ENCODE data around the gene SORCS1.

The SORCS1 gene

DNA sequence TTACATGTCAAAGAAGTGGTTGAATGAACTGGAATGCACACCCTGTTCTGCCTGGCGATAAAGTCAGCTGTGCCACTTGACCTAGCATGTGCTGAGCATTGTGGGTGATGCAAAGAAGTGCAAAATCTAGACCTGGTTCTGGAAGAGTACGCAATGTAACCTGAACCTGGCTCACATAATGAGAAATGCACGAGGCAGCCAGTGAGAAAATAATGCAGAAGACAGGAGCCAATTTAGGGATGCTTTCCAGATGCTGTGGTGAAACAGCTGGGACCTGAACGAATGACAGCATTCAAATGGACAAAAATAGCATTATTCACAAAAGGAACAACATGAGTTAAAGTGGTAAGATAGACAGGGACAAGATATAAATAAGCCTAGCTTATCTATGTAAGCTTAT lies 402.6 kb downstream of the SORCS1 start:
- no peak for DNase-seq (ENCODE audit: low read depth in 2 of 3, low spot score in 1 of 3)

DNA sequence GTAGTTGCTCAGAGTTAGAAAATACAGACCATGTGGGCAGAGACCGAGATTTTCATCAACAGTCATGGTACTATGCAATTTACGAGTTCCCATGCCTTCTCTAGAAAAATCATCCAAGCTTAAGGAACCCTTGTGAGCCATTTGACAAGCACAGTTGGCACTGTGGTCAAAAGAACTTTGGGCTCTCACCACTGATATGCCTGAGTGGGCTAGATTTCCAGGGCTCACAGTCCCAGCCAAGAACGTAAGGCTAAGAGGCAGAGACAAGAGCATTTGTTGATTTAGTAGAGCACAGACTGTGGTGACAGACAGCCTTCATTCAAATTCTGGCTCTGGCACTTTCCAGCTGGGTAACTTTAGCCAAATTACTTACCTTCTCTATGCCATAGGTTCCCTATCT lies 407.0 kb downstream of the SORCS1 start:
- no peak for DNase-seq (ENCODE audit: low read depth in 2 of 3, low spot score in 1 of 3)

DNA sequence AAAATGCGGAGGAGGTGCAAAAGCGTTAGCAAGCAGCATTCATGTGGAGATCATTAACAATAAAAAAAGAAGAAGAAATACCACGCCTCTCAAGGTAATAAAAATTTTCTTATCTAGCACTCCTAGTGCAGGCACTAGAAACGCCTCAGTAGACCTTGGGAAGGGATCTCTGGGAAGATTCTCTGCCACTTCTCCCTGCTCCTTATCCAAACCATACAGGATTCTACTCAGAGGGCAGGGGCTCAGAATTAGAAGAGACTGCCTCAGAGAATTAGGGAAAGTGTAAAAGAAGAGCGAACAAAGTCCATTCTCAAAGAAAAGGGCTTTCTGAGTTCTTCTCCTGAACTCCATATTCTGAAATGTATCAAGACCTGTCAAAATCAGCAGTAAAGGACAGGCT lies 413.4 kb downstream of the SORCS1 start:
- DNase-seq (ENCODE audit: low read depth in 2 of 3, low spot score in 1 of 3) = no peak

DNA sequence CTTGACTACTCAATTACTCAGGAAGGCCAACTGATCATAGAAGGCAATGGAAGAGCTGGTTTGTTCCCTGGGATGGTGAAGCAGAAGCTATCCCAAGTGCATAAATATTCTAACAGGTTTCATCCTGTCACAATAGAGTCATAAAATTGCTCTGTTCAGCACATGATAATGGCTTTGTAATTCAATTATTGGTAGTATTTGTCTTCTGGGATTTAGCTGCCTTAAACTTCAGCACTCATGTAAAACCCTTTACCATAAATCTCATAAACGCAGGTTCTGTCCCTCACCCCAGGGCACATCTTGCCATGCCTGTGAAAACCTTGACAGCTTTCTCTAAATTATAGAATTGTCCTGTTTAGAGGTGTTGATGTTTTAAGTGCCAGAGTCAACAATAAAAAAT lies 417.6 kb downstream of the SORCS1 start:
- DNase-seq (ENCODE audit: low read depth in 2 of 3, low spot score in 1 of 3) = no peak

DNA sequence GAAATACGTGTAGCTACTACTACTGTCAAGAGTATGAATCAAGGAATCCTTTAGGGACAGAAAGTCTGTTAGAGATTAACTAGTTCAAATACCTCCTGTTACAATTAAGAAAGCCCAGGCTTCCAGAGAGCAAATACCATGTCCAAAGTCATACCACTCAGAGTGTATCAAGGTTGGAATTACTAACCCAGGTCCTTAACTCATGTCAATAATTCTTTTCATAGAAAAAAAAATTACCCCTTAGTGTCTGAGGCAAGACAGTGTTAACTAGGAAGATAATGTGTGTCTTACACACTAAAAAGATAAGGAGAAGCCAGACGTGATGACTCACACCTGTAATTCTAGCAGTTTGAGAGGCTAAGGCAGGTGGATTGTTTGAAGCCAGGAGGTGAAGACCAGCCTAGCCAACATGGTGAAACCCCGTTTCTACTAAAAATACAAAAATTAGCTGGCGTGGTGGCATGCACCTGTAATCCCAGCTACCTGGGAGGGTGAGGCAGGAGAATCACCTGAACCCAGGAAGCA lies 423.4 kb downstream of the SORCS1 start:
- no peak for DNase-seq (ENCODE audit: low read depth in 2 of 3, low spot score in 1 of 3)

DNA sequence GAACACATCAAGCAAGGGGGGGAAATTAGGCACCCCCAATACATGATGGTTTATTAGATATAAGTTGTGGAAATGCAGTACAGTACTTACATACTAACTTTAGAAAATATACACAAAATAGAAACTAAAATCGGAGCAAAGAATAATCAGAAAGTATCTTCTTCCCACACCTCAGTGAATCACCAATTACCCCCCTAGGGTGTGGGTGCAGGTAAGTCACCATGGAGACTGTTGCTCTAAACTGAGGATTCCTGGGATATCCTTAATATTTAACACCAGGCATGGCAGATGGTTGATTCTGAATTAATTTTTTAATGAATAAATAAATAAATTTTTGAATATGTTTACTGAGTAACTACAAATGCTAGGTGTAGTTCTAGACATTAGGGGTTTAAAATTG lies 424.4 kb downstream of the SORCS1 start:
- DNase-seq (ENCODE audit: low read depth in 2 of 3, low spot score in 1 of 3) = no peak

DNA sequence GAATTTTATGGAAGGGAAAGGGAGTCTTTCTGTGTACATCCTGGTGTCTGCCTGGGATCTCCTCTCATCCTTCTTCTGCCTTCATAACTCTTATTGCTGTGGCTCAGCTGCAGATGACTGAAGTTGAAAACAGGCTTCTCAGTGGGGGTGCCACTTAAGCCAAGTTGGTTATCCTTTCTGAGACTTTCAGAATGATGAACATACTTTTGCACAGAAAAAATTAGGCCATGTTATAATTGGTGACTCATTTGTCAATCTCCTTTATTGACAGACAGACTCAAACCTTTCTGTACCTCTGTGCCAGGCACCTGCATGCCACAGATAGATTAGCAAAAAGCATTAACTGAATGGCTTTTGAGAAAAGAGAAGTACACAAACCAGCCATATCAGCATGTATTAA lies 430.3 kb downstream of the SORCS1 start:
- no peak for DNase-seq (ENCODE audit: low read depth in 2 of 3, low spot score in 1 of 3)

DNA sequence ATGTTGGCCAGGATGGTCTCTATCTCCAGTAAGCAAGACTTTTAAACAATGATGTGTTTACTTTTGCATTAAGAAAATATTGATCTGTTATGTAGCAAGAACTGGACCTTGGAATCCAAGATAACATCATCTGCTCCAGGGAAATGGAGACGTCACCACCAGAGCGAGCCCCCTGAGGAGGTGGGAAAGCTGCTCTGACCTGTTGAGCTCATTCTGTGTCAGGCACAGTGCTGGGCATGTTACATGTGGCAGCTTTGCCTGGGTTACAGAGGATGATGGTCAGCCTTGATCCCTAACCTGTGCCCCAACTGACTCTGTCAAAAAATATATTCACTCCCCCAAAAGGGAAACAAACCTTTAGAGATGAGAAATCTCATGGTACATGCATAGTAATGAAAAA lies 436.3 kb downstream of the SORCS1 start:
- no peak for DNase-seq (ENCODE audit: low read depth in 2 of 3, low spot score in 1 of 3)

DNA sequence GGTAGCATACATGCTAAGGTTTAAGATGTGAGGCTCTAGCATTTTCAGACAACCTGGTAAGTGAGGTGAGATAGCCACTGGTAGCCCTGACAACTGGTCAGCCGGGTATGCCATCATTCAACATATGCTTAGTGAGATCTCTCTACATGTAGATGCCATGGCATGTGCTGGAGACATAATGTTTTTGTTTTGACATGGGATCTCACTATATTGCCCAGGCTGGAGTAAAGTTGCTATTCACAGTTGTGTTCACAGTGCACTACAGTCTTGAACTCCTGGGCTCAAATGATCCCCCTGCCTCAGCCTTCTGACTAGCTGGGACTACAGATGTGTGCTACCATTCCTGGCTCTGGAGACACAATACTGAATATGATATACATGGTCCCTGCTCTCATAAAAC lies 437.3 kb downstream of the SORCS1 start:
- no peak for DNase-seq (ENCODE audit: low read depth in 2 of 3, low spot score in 1 of 3)

DNA sequence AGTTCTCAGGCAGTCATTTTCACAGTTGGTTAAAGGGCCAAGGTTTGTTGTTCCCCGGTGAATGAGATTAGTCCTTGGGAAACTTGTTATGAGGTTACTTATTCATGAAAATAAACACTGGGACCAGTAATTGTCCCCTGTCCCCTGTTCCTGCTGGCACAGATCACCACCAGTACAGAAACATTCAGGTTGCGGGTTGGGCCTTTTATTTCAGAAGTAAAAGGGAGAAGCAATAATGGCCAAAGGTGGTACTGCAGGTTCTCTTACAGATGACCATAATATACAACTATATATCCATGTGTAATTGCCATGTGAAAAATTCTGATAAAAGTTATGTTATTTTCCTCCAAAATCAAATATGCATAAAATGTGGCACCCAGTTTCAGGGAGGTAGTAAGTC lies 442.0 kb downstream of the SORCS1 start:
- DNase-seq (ENCODE audit: low read depth in 2 of 3, low spot score in 1 of 3) = no peak

DNA sequence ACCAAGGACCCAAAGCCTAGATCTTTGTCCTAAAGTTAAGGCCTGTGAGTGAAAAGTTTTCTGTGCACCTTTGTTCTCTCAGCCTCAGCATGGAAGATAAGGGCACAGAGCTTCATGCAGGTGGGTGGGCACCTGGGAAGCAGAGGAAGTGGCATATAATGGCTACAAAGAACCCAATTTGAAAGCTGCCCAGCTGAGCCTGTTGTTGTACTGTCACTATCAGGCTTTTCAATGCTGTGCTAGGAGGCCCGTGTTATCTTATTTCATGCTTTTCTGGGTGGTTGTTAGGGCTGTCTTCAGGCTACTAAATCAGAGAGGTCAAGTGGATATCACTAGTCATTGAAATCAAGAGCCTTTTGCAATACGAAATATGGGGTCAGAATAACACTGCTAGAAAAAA lies 443.8 kb downstream of the SORCS1 start:
- DNase-seq (ENCODE audit: low read depth in 2 of 3, low spot score in 1 of 3) = no peak

DNA sequence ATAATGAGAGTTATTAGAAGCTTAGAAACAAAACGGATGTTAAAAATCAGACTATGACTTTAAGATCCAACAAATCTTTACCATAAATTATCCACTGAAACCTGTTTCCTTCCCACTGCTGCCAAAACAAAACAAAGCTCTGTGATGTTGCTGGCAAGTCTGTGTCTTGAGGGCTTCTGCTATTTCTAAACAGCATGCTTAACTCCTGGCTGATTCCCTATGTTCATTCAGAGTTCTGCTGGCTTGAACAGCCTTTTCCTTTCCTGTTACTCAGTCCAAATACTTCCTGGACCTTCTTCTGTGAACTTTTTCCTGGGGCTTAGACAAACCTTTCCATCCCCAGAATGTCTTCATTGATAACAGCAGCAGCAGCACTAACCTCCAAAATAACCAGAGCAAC lies 448.1 kb downstream of the SORCS1 start:
- no peak for DNase-seq (ENCODE audit: low read depth in 2 of 3, low spot score in 1 of 3)

DNA sequence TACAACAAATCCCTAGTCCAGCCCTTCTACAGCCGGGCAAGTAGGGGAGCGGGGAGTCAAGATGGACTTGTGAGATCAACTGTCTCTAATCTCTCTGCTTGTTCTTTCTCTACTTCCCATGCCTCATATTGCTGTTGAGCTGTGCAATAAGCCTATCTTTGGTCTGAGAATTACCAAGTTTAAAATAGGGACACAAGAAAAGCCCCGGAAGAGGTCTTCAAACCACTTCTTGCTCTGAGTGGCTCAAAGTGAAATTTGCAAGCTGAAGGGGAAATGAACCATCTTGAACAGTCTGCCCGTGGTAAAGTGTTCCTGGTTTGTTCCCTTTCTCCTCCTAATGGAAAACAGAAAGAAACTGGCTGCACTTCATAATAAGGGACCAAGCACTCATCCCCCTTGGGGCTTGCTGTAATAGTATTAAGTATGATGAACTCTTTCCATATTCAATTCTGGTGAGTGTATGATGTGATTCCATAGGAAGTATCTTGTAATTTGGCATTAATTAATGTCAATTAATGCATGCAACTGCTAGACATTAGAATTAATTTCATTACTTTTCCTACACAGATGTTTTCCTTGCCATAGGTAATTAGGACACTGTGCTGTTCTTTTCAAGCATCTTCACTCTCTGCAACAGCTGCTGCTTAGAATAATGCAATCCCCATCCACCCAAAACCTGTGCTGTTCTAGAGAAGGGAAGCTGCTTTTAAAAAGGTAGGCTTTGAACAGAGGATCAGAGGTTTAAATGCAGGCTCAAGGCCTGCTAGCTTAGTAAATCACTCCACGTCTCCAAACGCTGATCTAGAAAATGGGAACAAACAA lies 449.6 kb downstream of the SORCS1 start:
- DNase-seq (ENCODE audit: low read depth in 2 of 3, low spot score in 1 of 3) = no peak

DNA sequence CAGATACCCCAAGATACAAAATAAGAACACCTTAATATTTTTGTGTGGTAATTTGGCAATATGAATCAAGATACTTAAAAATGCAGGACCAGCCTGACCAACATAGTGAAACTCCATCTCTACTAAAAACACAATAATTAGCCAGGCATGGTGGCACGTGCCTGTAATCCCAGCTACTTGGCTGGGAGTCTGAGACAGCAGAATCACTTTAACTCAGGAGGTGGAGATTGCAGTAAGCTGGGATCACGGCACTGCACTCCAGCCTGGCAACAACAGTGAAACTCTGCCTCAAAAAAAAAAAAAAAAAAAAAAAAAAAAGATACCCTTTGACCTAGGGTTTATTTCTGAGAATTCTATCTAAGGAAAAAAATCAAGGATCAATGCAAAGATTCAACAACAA lies 450.7 kb downstream of the SORCS1 start:
- DNase-seq (ENCODE audit: low read depth in 2 of 3, low spot score in 1 of 3) = no peak

DNA sequence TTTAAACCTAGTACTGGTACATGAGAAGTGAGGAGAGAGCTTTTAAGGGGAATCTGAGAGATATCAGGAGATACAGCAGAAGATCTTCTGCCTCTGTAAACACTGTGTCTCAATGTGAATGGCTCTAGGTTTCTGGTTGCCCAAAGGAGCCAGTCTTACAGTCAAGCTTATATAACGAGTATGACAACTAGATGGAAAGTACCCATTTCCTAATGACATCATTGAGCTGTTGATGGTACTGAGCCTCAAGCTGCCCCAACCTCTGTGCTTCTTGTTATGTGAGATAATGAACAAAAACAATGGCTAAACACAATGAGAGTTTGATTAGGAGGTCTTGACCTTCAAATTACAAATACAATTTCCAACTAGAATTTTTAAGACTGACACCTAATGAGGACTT lies 451.5 kb downstream of the SORCS1 start:
- DNase-seq (ENCODE audit: low read depth in 2 of 3, low spot score in 1 of 3) = no peak

DNA sequence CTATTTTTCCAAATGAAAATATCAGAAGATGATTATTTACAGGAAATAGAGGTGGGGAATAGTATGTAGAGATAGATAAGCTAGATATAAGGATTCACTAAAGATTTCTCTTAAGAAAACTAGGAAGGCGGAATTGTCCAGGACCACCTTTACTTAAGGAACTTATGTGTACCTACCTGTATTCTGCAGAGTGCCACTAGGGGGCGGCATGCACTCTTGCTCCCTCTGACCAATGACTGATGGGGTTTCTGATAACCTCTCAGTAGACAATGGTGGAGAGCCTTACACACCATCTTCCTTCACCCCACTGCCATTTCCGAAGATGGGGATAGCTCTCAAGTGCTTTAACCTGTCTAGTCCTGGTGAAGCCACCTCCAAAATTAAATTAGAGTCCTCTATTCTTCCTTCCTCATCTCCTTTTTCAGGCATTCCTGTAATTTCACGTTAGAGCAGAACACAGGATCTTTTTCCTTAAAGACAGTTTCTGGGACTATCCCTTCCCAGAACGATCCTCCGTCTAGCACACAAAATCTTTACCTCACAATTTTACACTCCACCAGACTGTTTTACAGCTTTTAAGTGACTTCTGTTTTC lies 453.1 kb downstream of the SORCS1 start:
- DNase-seq (ENCODE audit: low read depth in 2 of 3, low spot score in 1 of 3) = peak; percentile 11 to 30 (median 24)

DNA sequence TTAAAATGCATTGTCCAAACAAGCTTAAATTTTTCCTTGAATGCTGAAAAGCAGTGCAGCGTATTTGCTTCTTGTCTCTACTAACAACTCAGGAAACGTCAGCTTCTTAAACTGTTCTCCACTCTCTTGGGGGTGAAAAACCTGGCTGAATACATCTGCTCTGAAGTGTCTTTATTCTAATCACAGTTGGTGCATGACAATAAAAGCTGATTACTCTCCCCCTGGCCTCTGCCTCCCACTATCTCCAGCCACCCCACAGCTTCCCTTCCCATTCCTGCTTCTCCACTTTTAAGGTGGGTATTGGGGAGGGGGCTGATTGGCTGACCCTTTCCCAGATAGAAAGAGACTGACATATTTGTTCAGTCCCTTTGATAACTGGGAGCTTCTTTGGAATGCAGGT lies 456.0 kb downstream of the SORCS1 start:
- DNase-seq (ENCODE audit: low read depth in 2 of 3, low spot score in 1 of 3) = no peak

DNA sequence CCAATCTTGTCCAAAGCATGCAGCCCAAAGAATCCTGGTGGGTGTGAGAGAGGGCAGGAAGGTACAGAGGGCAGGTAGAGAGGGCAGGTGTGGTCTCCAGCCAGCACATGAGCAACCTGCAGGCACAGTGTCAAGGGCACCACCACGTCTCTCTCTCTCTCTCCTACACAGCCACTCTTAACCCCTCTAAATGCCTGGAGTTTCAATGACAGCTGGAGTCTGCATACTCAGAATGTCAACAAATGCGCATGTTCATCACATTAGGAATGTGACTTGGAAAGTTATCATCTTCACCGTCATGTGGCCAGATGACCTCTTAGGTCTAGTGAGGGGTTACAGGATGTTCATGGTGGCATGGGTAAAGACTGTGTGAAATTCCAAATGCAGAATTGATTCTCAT lies 456.8 kb downstream of the SORCS1 start:
- DNase-seq (ENCODE audit: low read depth in 2 of 3, low spot score in 1 of 3) = no peak

DNA sequence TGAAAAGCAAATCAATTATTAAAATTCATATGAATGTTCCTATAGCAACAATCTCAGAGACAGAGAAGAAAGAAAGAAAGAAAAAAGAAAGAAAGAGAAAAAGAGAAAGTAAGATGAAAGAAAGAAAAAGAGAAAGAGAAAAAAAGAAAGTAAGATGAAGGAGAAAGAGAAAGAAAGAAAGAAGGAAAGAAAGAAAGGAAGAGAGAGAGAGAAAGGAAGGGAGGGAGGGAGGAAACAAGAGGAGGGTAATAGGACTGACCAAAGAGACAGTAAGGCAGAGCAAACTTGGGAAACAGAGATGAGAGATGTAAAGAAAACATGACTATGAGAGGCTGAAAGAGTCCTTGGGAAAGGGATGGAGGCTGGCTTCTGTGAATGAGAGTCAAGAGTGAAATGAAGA lies 458.4 kb downstream of the SORCS1 start:
- DNase-seq (ENCODE audit: low read depth in 2 of 3, low spot score in 1 of 3) = no peak

DNA sequence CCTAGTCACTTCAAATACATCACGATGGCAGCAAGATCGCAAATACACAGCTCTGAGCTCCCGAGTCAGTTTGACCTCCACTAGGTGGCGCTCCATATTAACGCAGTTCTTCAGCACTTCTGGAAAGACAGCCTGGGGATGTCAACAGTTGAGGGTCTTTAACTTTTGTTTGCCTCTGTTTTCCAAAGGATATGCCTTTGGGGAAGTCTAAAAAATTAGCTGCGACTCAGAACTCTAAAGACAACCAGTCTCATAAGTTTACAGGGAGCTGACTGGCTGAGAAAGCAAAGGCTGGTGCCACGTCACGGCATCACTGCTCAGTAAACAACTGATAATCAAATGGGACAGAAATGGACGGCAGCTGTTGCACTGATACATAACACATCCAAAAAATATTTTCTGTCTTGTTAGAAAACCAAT lies 458.8 kb downstream of the SORCS1 start:
- peak; percentile 2 to 9 (median 8) for DNase-seq (ENCODE audit: low read depth in 2 of 3, low spot score in 1 of 3)

DNA sequence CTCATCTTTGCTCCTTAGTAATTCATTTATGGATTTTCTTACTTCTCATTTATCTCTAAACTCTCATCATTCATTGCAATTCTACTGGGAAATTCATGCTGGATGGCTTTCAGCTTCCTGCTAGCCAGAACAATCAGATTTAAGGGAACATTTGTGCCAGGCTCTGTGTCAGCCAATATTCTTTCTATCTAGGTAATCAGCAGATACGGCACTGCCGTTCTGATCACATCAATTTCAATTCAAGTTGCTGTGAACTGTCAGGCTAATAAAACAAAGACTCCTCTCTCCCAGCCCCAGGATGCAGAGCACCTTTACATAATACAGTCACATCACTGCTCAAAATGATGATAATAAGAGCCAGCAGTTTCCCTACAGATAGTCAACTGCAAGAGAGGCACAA lies 468.3 kb downstream of the SORCS1 start:
- DNase-seq (ENCODE audit: low read depth in 2 of 3, low spot score in 1 of 3) = no peak

DNA sequence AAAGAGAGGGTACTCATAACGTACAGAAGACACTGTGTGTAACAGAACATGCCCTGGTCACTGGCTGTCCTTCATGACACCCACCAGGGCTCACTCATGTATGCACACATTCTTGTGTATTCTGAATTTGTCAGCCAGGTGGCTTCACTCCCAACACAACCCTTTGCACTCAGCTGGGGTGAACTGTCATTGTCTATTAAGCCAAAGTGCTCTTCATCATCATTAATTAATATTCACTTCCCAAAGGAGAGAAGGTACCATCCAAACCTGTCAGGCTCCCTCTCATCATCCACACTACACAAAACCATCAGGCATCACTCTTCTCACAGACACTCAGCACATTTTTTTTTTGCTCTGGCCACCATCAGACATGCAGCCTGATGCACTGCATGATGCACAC lies 469.8 kb downstream of the SORCS1 start:
- DNase-seq (ENCODE audit: low read depth in 2 of 3, low spot score in 1 of 3) = no peak

DNA sequence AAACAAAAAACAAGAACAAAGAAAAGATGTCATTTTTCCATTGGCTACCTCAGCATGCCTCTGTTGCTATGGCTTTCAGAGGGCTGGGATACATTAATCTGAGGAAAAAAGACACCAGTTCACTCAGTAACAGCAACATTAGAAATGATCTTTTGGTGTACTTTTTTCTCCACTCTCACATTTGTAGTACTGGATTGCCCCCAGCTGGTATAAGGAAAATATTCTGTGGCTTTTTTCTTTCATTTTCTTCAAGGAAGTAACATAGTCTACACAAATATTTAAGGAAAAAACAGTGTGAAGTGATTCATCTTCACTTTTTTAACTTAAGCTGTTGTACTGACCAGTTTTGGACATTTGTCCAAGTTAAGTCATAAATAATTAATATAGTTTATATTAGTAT lies 482.3 kb downstream of the SORCS1 start:
- DNase-seq (ENCODE audit: low read depth in 2 of 3, low spot score in 1 of 3) = no peak

Data from stimulated activated CD4-positive, alpha-beta T cell treated with anti-CD3 and anti-CD28 coated beads, Interleukin-12 subunit alpha, Interleukin-12 subunit beta, amount 100 ng/mL, for 48 hours (primary cell).